ENCODE data around the gene GDF2.

Gene GDF2

DNA sequence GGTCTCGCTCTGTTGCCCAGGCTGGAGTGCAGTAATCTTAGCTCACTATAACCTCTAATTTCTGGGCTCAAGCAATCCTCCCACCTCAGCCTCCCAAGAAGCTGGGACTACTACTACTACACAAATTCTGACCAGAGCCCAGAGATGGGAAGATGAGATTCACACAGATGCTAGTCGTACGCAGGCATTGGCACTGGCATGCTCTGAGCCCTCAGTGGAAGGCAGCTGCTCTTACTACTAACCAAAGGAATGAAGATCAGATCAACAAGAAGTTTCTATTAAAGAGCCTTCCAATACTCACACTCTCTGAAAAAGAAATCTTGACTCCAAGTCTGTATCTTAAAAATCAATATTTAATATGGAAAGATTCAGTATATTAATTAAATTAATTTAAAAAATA, 10.7 kb downstream of the GDF2 start:
- TF ChIP-seq, protein P1, sequence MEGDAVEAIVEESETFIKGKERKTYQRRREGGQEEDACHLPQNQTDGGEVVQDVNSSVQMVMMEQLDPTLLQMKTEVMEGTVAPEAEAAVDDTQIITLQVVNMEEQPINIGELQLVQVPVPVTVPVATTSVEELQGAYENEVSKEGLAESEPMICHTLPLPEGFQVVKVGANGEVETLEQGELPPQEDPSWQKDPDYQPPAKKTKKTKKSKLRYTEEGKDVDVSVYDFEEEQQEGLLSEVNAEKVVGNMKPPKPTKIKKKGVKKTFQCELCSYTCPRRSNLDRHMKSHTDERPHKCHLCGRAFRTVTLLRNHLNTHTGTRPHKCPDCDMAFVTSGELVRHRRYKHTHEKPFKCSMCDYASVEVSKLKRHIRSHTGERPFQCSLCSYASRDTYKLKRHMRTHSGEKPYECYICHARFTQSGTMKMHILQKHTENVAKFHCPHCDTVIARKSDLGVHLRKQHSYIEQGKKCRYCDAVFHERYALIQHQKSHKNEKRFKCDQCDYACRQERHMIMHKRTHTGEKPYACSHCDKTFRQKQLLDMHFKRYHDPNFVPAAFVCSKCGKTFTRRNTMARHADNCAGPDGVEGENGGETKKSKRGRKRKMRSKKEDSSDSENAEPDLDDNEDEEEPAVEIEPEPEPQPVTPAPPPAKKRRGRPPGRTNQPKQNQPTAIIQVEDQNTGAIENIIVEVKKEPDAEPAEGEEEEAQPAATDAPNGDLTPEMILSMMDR (IDR thresholded peaks at IDR 0.05) = no peak
- DNase-seq = peak in 1 of 2 donors; percentile 4
- intact Hi-C loops (cut with DNase I; ENCODE audit: low total_unique reads) = no loop called here

DNA sequence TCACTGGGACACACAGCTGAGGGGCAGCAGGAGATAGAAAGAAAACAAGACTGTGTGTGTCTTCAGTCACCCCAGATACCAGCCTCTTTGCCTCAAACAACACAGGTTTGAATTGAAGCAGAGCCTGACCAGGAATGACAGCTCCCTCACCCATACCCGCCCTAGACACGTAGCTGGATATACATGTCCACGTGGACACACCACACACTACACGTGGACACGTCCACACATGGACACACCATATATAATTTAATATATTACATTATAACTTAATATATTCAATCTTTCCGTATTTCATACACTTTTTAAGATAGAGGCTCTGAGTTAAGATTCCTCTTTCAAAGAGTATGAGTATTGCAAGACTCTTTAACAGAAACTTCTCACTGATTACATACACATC, 11.3 kb downstream of the GDF2 start:
- H3K27me3 ChIP-seq = no peaks in the 10 kb centered on the region
- DNase-seq = peak in 1 of 2 donors; percentile 4
- peaks cover 0 to 10% (median 3%) of the 10 kb centered on the region in 4 donors for H3K4me1 ChIP-seq
- H3K4me3 ChIP-seq = no peak overlapping the region
- H3K27ac ChIP-seq = no peak overlapping the region
- intact Hi-C loops (cut with DNase I; ENCODE audit: low total_unique reads) = no loop called here
- no peaks in the 10 kb centered on the region for H3K36me3 ChIP-seq
- no peaks in the 10 kb centered on the region for H3K9me3 ChIP-seq
- TF ChIP-seq, protein P1 (IDR thresholded peaks at IDR 0.05) = no peak

More for the DNA sequence above, 10.7 kb downstream of the GDF2 start:
- Histone ChIP-seq H3K4me1 (peaks cover 0 to 10% (median 3%) of the 10 kb centered on the region in 4 donors), H3K27me3 (no peaks in the 10 kb centered on the region), H3K36me3 (no peaks in the 10 kb centered on the region), H3K4me3 (no peak overlapping the region), H3K27ac (no peak overlapping the region), H3K9me3 (no peaks in the 10 kb centered on the region)

DNA sequence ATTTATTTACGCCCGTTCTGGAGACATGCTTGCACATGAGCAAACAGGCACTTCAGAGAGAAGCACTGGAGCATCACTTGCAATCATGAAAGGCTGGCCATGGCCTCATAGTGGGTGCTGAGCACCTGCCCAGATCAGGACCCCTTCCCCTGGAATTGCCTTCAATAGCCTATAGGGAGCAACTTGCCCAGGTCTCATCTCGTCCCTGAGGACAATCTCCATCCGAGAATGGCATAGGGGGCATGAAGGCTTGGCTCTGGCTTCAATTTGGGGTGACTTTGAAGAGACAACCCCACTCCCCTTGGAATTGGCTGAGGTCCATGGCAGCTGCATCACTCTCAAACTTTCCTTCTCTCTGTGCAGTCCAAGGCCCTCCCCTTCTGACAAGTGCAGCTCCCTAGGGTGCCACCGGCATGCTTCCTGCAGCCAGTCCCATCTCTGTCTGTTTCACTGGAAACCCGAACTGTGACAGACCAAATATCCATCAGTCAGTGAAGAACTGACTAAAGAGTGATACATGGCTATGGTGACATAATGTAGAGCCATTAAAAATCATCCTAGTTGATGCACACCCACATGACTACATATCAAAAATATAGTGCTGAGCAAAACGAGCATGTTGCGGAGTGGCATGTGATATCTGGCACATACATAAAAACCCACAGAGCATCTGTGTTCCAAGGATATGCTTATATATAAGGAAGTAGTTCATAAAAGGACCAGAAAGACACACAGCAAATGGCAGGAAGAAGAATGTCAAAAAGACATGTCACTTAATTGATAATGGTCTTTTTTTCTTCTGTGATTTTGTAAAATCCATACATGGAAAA, 12.4 kb downstream of the GDF2 start:
- no peaks in the 10 kb centered on the region for H3K9me3 ChIP-seq
- no peak overlapping the region for H3K4me3 ChIP-seq
- intact Hi-C loops (cut with DNase I; ENCODE audit: low total_unique reads) = no loop called here
- no peaks in the 10 kb centered on the region for H3K27me3 ChIP-seq
- H3K27ac ChIP-seq = no peak overlapping the region
- peak in 1 of 2 donors; percentile 19 for DNase-seq
- TF ChIP-seq, protein P1 (IDR thresholded peaks at IDR 0.05) = no peak
- H3K36me3 ChIP-seq = no peaks in the 10 kb centered on the region
- H3K4me1 ChIP-seq = peaks cover 0 to 10% (median 3%) of the 10 kb centered on the region in 4 donors

DNA sequence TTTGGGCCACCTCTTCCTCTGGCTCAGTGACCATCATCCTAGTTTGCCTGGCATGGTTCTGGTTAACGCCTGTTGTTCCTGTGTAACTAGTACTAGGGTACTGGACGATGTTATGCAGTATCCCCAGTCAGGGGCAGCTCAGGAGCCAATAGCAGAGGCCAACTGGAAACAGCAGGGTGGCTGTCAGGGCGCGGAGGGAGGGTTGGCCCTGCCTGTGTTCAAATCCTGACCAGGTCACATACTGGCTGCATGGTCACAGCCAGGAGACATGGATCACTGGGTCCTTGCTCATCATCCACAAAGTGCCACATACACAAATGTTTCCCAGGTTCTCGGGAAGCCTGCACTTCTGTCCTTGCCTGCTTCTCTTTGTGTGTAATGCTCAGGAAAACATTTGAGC, 13.7 kb downstream of the GDF2 start:
- peaks cover 0 to 10% (median 3%) of the 10 kb centered on the region in 4 donors for H3K4me1 ChIP-seq
- no peaks in the 10 kb centered on the region for H3K9me3 ChIP-seq
- TF ChIP-seq, protein P1 (IDR thresholded peaks at IDR 0.05) = no peak
- peak overlapping the region in 1 of 2 donors; percentile 21 for H3K27ac ChIP-seq
- intact Hi-C loops (cut with DNase I; ENCODE audit: low total_unique reads) = no loop called here
- peak in 1 of 2 donors; percentile 35 for DNase-seq
- no peaks in the 10 kb centered on the region for H3K36me3 ChIP-seq
- no peaks in the 10 kb centered on the region for H3K27me3 ChIP-seq
- no peak overlapping the region for H3K4me3 ChIP-seq

DNA sequence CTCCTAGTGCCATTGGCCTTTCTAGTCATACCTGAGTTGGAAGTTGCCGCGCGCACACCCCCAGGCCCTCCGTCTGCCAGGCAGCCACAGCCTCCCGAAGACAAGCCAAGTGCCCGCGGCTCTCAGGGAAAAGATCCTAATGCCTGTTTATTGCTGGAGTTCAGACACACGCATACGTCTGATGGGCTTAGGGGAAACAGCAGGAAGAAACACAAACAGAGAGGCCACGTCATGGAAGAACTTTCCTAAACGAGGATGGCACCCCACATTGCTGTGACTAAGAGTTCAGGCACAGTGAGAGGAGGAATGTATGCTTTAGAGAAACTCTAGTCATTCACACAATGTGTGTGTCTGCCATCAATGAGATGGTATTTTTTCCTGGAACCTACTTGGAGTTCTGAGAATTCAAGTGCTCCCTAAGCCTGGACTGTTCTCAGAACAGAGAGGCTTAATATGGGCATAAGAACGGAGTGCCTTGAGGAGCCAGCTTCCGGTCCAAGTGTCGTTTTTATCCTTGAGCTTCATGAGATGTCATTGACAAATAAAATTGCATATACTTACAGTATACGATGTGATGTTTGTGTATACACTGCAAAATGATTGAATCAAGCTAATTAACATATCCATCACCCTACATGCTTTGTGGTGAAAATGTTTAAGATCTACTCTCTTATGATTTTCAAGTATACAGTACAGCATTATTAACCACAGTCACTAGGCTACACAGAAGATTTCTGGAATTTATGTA, 14.3 kb downstream of the GDF2 start:
- Histone ChIP-seq H3K27me3 (no peaks in the 10 kb centered on the region), H3K4me1 (peaks cover 0 to 10% (median 3%) of the 10 kb centered on the region in 4 donors), H3K9me3 (no peaks in the 10 kb centered on the region), H3K36me3 (no peaks in the 10 kb centered on the region), H3K4me3 (no peak overlapping the region), H3K27ac (peak overlapping the region in 1 of 2 donors; percentile 21)
- intact Hi-C loops (cut with DNase I; ENCODE audit: low total_unique reads) = no loop called here
- TF ChIP-seq, protein P1 (IDR thresholded peaks at IDR 0.05) = no peak
- DNase-seq = peak in 1 of 2 donors; percentile 31
